AG09309 (cell line): ENCODE data around the gene PRR5.

Experiments used
- DNase-seq: peaks from one replicate; pipeline ENCODE4 v3.0.0-alpha.2; 2010; ENCODE audit warnings: low read depth
- H3K4me3 ChIP-seq: 2 replicates; pipeline ENCODE4 v1.5.1; 2011; ENCODE audit warnings: mild to moderate bottlenecking, low read depth, low read length, moderate library complexity; ENCODE audit not compliant: control insufficient read depth
- CTCF ChIP-seq: IDR thresholded peaks from 2 replicates; pipeline ENCODE4 v1.5.1; 2011; ENCODE audit warnings: mild to moderate bottlenecking, low read depth, low read length, inconsistent platforms; ENCODE audit not compliant: insufficient read depth, control insufficient read depth; ENCODE audit errors: missing control alignments

The PRR5 gene

GRCh38 chr22:44783091-44783490, 81.1 kb downstream of the PRR5 start:
- no peak for TF ChIP-seq CTCF
- DNase-seq = no peak
- no peak overlapping the region for H3K4me3 ChIP-seq

- H3K4me3 ChIP-seq = no peak overlapping the region
- no peak for DNase-seq
- no peak for TF ChIP-seq CTCF
Measured at GRCh38 chr22:44783581-44783980, 81.6 kb downstream of the PRR5 start.

- no peak overlapping the region for H3K4me3 ChIP-seq
- TF ChIP-seq CTCF = no peak
- DNase-seq = no peak
Measured at GRCh38 chr22:44786136-44786535, 84.1 kb downstream of the PRR5 start.

GRCh38 chr22:44786610-44787009, 84.6 kb downstream of the PRR5 start:
- no peak for TF ChIP-seq CTCF
- H3K4me3 ChIP-seq = no peak overlapping the region
- no peak for DNase-seq
